ENCODE measurements around the gene MAP6.
"Not testable (repeated sequence)": the region's sequence is repeated elsewhere in the genome, so short reads cannot be mapped to it uniquely, and the experiment has no call there.

Gene MAP6

DNA sequence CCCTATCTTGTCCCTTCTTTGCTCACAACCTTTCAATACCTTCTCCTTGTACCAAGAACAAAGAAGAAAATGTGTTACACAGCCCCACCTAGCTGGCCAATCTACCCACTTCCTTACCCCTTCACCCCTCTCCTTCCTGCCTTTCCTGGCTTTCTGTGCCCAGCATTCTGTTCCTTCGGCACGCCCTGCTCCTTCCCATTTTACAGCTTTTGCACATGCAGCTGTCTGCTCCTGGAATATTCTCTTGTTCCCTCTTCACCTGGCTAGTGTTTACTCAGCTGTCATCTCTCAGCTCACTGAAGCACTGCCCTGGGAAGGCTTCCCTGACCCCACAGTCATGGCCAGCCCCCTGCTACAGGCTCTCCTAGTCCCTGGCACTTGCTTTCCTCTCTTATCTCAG, 76.1 kb downstream of the MAP6 start:
- no peak for DNase-seq (ENCODE audit: low read depth in 2 of 2)

DNA sequence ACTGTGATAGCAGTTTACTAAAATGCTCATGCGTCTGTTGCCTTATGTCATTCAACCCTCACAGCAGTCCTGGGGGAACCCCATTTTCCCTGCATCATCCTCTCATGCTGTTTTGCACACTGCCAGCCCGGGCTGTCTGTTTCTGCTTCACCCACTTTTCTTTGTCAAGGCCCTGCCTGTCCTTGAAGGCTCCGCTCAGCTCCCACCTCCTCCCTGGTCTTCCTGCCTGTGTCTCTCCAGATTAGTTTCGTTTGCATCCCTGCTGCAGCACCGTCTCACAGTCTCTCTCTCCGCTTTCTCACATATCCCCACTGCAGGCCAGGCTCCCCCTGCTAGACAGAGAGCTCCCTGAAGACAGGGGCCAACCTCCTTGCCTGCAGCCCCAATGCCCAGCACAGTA, 76.9 kb downstream of the MAP6 start:
- no peak for DNase-seq (ENCODE audit: low read depth in 2 of 2)

DNA sequence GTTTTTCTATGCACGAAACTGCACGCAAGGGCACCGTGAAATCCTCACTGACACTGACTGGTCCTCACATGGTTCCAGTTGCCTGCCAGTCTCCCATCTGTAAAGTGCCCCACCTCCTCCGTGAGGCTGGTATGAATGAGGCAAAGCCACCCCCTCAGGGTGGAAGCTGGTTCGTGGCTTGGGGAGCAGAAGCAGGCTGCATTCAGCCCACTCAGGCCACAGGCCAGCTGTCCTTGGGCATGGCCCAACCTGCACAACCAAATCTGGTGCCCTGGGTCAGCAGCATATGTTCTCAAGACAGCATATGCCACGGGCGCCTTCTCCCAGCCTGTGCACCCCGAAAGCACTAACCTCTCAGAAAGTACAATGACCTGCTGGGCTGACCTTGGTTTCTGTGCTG, 77.5 kb downstream of the MAP6 start:
- no peak for DNase-seq (ENCODE audit: low read depth in 2 of 2)

DNA sequence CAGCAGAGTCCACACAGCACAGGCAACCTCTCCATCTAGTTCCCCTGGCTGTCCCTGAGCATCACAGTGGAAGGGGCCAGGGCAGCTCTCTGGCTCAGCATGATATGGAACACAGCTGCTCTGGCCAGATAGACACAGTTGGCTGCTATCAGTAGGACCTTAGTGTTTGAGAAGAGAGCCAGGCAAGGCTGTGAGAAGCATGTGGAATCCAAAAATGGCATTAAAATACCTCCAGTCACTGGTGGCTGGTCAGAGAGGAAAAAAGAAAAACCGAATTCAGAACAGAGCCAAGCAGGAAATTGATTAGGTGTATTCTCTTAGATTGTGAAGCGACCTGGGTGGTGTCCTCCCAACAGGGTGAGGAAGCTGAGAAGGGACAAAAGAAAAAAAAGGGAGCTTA, 78.9 kb downstream of the MAP6 start:
- no peak for DNase-seq (ENCODE audit: low read depth in 2 of 2)

DNA sequence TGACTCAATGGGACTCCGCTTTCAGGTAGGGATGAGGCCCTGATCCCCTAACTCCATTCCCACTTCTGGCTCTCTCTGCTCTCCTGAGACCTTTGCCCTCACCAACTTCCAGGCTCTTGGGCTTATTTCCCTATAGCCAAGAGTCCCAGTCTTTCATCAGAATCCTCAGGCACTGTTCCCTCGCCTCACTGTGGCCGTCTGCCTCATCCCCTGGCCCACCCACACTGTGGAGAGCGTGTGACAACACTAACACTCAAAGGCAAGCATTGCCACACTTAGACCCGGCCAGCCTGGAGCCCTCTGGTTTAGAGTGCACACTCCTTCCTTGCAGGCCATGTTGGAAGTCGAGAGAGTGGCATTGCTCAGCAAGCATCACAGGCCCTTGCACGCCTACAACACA, 79.8 kb downstream of the MAP6 start:
- DNase-seq (ENCODE audit: low read depth in 2 of 2), result no peak

DNA sequence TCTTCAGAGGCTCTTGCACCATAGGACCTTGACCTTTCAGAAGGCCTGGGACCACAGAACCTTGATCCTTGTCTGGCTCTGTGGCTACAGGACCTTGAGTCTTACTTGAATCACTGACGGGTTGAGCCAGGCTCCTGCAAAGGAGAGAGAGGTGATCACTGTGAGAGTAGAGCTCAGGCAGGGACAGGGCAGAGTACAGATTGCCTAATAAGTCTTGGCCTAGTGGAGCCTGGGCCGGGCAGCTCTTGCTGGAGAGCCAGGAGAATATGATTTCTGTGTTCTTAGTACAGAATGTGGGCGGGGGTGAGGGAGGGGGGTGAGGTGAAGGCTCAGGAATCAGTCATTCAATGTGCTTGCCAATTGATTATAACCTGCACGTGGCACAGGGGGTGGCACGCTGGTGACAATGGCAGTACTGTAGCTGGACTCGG, 80.8 kb downstream of the MAP6 start:
- DNase-seq (ENCODE audit: low read depth in 2 of 2), result no peak

DNA sequence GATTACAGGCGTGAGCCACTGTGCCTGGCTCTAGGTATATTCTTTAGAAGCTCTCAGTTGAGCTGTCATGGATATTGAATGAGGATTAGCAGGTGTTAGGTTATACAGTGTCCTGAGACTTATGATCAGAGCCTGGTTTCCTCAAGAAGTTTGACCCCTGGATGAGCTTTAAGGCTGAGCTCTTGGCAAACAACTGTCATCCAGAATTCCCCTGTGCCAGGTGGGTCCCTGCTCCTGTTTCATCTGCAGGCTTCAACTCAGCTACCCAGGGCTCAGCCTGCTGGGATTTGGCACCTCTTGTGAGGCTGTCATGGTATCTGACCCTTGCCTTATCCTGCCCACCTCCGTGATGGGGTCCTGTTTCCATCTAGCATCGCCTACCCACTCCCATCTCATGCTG, 82.4 kb downstream of the MAP6 start:
- no peak for DNase-seq (ENCODE audit: low read depth in 2 of 2)

DNA sequence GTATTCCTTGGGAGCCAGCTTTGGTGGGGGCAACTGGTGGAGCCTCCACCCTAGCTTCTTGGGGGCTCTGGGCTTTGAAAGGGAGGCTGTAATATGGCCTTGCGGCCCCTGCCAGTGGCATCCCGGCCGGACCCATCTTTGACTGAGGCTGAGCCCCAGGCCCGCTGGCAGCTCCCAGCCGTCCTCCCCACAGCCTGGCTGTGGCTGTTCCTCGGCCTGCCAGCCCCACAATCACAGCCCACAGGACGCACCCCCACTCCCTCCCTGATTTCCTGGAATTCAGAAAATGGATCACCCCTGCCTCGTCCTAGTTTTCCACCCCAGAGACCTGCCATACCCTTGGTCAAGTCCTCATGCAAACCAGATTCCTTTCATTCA, 83.6 kb downstream of the MAP6 start:
- DNase-seq (ENCODE audit: low read depth in 2 of 2), result no peak

DNA sequence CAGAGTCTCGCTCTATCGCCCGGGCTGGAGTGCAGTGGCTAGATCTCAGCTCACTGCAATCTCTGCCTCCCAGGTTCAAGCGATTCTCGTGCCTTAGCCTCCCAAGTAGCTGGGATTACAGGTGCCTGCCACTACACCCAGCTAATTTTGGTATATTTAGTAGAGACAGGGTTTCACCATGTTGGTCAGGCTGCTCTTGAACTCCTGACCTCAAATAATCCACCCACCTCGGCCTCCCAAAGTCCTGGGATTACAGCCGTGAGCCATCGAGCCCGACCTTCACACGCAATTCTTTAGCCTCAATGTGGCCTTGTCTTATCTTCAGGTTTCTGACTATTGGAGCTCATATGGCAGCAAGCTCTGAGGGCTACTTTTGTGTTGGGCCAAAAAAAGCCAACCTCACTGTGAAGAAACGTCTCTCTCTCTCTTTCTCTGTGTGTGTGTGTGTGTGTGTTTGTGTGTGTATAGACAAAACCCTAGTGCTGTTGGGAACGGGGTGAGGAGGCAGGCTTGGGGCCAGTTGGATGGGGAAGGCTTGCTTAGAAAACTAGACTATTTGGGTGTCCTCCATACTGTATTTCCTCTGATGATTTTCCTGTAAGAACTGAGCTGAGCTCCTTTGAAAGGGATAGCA, 84.1 kb downstream of the MAP6 start:
- DNase-seq (ENCODE audit: low read depth in 2 of 2), result not testable (repeated sequence)

DNA sequence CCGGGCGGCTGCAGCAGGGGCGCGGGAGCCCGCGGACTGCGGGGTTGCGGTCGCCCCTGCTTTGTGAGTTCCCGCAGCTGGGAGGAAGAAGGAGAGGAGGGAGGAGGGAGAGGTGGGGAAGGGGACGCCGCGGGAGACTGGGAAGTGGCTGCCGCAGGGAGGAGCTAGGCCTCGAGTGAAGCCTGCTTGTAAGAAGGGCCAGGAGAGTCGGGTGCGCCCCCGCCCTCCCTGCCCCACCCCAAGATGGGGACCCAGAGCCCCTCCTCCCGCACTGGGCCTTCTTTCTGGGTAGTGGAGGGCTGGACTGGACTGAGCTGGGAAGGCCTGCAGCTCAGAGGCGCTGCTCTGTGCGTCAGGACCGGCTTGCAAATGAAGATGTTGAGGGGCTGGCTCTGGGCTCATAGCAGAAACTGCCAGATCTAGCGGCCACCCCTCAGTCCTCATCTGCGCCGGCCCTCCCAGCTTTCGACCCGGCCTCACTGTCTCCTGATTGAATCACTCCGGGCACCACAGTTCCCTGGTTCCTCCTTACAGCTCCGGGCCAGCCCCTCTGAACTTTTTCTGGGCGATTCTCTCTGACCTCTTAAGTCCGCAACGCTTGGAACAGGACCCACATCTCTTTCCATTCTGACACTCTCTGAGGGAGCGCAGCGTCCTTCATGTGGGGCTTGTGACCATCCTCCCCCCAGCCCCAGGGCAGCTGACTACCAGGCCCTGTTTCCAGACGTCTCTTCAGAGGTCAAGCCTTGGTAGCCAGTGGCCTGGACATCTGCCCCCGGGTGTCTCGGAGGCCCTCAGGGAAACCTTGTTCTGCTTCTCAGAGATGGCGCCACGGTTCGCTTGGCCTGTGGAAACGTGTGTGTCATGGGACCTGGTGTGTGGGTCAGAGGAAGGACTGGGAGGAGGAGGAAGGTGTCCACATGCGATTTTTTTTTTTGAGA, 84.8 kb downstream of the MAP6 start:
- no peak for DNase-seq (ENCODE audit: low read depth in 2 of 2)

DNA sequence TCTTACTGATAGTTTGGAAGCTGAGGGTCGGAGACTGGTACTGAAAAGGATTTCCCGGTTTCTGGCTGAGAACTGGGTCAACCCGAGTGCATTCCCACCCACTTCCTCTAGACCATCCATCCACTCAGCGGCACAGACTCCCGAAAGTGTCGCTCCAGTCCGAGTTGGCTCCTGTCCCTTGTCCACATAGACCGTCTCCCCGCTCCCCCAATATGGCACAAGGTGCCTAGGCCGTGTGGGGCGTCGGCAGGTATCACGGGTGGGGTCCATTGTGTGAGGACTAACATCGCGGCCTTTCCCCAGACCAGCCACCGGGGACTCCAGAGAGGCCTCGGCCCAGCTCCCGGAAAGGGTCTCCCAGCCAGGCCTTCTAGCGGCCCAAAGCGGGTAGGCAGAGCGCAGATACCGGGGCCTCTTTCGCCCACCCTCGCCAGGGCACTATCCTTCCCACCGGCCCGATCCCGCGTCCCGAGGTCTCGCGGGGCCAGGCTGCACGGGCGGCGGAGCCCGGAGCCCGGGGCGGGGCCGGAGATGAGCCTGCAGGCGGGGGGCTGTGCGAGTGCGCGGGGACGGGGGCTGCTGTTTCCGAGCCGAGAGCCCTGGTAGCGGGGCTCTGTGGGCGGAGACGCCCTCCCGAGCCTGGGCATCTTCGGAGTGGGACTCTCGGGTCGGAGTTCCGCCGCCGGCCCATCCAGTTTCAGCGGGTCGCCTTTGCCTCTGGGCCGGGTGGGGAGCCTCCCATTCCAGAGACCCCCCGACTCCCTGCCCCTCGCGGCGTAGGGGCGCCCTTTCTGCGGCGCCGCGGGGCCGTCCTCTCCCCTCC, 85.7 kb downstream of the MAP6 start:
- DNase-seq (ENCODE audit: low read depth in 2 of 2), result peak; percentile 62 to 69

DNA sequence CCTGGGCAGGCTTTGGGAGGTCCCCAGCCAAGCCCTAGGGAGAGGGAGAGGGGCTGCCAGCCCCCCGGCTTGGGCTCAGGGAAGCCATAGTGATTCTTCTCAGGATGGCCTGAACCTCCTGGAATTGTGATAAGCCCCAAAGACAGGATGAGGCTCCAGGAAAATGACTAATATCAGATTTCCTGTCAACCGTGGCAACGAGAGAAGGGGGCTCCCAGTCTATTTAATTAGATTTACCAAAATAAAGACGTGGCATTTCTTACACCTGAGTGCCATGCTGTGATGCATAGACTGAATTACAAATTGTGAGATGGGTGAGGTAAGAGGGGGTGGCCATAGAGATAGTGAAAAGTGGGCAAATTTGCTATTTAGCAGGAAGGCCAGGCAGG, 86.3 kb downstream of the MAP6 start:
- DNase-seq (ENCODE audit: low read depth in 2 of 2), result no peak

DNA sequence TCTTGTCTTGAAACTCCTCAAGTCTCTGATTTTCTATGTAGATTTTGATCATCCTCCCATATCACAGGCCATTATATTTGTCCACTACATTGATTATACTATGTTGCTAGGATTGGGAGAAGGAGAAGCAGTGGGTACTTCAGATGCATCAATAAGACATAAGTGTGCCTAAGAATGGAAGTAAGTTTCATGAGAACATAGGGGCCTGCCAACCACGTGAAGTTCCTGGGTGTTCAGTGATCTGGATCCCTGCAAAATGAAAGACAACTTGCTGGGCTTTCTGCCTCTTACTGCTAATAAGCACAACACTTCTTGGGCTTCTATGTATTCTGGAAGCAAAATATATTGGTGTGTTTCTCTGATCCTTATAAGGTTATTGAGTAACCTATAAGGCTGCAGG, 89.0 kb downstream of the MAP6 start:
- no peak for DNase-seq (ENCODE audit: low read depth in 2 of 2)

DNA sequence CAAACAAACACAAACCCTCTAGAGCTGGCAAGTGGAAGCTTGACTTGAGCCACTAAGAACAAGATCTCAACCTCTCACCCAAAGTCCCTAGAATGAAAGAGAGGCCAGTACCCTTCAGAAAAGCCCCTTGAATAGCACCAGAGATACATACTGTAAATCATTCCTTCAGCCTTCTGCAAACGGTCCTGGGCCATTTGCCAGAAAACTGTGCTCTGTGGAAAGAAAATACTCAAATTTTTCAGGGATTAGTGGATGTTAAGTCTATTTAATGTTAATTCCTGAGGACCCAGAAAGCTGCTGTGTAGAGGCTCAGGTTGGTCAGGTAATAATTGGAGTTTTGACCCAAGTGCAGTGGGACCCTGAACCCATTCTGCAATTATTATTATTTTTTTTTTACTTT, 89.9 kb downstream of the MAP6 start:
- no peak for DNase-seq (ENCODE audit: low read depth in 2 of 2)

DNA sequence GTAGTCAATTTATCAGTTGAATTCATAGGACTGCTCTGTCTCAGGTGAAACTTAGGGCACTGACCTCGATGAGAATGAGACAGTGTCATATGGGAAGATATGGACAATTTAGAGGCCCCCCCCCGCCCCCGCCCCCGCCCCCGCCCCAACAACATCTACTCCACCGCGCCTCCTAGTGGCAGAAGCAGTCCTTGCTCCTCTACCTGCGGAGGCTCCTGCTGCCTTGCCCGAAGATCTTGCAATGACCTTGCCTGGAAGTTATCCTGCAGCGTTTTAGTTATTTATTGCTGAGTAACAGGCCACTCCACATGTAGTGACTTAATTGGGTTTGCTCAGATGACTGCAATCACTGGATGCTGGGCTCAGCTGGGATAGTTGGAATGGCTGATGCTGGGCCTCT, 91.6 kb downstream of the MAP6 start:
- no peak for DNase-seq (ENCODE audit: low read depth in 2 of 2)

DNA sequence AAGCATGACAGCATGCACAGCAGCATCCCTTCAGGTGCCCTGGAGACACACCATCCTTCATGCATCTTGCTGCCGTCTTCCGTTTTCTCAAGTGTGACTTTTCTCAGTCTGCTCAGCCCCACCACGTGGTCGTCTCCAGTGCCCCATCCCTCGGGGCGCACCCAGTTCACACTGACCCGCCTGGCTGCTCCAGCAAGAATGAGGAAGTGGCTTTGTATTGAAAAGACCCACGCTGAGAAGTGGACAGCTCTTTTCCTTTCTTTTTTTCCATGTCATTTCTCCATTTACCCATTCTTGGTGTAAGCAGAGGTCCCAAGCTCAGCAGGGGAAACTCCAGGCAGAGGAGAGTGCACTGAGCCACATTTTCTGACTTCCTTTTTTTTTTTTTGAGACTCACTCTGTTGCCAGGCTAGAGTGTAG, 92.3 kb downstream of the MAP6 start:
- no peak for DNase-seq (ENCODE audit: low read depth in 2 of 2)

DNA sequence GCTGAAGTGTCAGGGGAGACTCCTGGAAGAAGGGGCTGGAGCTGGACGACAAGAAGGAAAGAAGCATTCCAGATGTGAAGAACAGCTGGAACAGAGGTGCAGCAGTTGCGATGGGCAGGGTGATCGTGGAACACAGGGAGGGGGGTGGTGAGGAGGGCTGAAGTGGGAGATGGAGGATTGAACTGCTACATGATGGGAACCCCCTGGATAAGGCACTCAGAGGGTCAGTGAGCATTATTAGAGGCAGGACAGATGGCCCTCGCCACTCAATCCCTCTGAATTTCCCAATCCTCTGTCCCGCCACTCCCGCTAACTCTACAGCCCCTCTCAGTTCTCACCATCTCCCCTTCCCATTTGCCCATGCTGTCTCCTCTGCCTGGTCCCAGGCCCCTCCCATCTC, 92.8 kb downstream of the MAP6 start:
- DNase-seq (ENCODE audit: low read depth in 2 of 2), result no peak

DNA sequence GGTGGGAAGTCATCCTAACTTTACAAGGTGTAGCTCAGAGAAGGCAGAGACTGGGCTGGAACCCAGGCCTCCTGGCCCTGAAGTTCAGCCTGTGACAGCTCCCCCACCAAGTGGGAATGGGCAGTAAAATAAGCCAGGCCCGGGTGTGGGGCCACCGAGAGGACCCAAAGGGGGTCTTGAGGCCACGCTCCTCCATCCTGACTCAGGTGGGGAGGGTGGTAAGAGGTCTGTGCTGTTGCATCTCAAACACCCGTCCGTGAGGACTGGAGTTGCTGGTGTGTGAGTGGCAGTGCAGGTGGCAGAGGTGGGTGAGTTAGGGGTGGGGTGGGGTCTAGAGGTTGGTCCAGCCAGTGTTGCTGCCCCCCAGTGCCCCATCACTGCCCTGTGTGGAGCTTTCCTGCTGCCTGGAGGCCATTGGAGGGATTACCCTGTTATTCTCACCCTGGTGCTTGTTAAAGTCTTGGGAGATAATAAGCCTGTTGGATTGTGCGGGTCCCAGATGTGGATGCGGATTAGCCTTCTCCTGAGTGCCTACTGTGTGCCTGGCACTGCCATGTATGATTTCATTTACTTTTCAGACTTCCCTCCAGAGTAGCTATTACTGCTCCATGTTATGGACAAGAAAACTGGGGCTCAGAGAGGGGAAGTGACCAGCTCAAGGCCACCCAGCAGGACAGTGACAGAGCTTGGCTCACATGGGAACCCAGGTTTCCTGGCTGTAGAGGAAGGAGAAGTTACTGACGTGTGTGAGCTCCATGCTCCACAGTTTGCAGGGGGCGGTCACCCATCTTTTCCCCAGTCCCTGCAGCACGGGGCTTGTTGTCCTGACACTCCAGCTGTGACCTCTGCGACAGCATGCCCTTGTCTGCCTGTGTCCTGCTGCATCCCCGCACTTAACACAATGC, 93.9 kb downstream of the MAP6 start:
- DNase-seq (ENCODE audit: low read depth in 2 of 2), result no peak

DNA sequence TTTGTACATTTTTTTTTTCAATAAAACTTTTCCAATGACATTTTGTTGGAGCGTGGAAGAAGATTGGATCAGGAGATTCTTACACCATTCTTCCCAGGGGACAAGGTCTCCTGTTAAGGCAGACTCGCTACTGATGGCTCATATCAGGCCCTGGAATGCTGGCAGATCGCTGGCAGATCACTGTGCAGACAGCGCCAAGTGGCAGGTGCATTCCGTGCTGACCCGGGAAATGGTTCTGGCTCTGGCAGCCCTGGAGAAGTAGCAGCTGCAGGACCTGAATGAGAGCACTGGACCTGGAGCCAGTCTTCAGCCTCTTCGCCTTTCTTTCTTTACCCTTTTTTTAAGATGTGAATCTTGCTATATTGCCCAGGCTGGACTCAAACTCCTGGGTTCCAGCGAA, 96.1 kb downstream of the MAP6 start:
- DNase-seq (ENCODE audit: low read depth in 2 of 2), result no peak

DNA sequence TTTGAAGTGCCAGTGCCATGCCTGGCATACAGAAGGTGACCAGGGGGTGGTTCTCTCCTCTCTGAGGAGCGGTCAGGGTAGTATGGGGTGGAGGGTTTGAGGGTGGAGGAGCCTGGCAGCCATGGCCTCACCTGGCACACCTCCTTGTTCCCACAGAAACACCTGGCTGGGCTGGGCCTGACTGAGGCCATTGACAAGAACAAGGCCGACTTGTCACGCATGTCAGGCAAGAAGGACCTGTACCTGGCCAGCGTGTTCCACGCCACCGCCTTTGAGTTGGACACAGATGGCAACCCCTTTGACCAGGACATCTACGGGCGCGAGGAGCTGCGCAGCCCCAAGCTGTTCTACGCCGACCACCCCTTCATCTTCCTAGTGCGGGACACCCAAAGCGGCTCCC, 97.2 kb downstream of the MAP6 start:
- DNase-seq (ENCODE audit: low read depth in 2 of 2), result no peak

DNA sequence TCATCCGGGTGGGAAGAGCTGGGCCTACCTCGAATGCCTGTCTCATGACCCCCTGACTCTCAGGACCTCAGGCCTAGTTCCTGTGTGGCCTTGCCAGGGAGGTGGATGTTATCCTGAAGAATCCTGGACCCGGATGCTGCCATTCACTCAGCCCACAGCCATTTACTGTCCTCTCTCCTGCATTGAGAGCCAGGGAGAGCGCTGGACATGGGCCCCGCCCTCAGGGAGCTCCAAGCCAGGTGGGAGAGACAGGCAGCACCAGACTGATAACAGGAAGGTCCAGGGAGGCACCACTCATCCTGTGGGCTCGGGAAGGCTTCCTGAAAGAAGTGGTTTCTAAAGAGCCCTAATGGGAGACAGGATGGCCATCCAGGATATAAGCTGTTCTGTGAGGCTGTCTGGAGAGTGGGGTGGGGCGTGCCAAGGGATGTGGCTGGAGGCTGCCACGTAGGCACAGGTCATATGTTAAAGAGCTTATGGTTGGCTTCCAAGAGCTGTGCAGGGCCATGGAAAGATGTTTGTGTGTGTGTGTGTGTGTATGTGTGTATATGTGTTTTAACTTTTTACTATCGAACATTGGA, 98.2 kb downstream of the MAP6 start:
- DNase-seq (ENCODE audit: low read depth in 2 of 2), result no peak
